Stomach (tissue), 4 donors: ENCODE data around the gene LAMB4.

Source experiments
- CTCF ChIP-seq, 7 experiments: fragments of 450-650 bp in 4 of 7; fragments of 200-600 bp in 3 of 7; sonication (generic) in 3 of 7; IDR thresholded peaks; one replicate each; pipeline ENCODE4 v1.5.1; 2016 to 2019; ENCODE audit warnings: antibody characterized with exemption in 7 of 7, control low read depth in 2 of 7, mild to moderate bottlenecking in 1 of 7
- POLR2A ChIP-seq, 4 donors: fragments of 450-650 bp; IDR thresholded peaks; one replicate each; pipeline ENCODE4 v1.6.1; 2016; ENCODE audit warnings: antibody characterized with exemption in 4 of 4, control low read depth in 2 of 4, mild to moderate bottlenecking in 1 of 4, moderate library complexity in 1 of 4
- POLR2AphosphoS5 ChIP-seq, 3 donors: sonication (generic); formaldehyde crosslinking; IDR thresholded peaks; one replicate each; pipeline ENCODE4 v1.6.1; 2016; ENCODE audit warnings: antibody characterized with exemption in 3 of 3

GRCh38 chr7:108097703-108098102 lies 32.5 kb downstream of the LAMB4 start:
- TF ChIP-seq POLR2AphosphoS5 (IDR thresholded peaks at IDR 0.05) (no peak), CTCF (IDR thresholded peaks at IDR 0.05) (peak in 4 of 7 experiments; percentile 9 to 41 (median 16)), POLR2A (IDR thresholded peaks at IDR 0.05) (no peak)
